DMS79 (cell line): ENCODE data around the gene AUTS2.

Source experiments
- DNase-seq: peaks from one replicate; lab custom pipeline; 2025; lab: John Stamatoyannopoulos, UW

Gene AUTS2

DNA sequence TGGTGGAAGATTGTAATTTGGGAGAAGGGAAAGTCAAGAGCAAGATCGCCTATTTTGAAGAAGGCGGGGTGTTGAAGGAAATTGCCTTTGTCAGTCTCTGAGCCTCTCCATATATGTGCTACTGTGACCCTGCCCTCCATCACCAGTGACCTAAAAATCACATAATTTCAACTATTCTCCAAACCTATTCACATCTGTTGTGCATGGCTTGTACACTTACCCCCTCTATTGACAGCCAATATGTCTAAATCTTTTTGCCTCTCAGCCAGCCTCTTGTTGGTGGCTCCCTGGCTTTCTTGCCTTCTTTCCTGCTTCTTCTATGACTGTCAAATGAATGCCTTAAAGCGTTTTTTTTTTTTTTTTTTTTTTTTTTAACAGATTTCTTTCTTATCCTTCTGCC, 295.6 kb downstream of the AUTS2 start:
- no peak for DNase-seq

DNA sequence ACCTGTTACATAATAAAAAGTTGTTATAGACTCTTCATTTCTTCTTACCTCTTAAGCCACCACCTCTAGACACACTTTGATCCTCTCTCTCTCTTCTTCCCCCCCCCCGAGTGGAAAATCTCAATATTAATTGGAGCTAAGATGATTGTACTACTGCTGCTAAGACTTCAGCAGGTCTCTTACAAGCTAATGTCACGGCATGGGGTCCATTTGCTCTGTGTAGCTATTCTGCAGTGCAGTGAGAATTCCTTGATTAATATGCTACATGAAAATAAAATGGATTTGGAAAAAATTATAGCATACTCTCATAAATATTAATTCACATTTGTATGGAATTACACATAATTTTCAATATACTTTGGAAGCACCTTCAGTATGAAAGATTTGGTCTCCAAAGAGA, 297.2 kb downstream of the AUTS2 start:
- no peak for DNase-seq

DNA sequence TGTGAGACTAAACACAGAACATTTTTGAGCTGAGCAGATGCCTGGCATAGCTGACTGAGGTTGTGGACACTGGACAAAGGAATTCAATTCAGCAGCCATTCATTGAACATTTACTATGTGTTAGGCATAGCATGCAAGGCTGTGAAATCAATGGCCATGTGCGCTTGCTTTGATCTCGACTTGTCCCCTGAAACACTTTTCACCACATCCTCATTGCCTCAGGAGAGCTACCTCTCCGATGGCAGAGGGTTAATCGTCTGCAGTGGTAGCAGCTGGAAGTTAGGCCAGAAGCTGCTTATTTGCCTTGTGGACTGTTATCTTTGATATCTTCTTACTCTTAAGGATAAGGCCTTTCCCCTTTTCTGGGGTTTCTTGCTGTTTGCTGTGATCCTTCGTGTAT, 297.8 kb downstream of the AUTS2 start:
- DNase-seq, result no peak

DNA sequence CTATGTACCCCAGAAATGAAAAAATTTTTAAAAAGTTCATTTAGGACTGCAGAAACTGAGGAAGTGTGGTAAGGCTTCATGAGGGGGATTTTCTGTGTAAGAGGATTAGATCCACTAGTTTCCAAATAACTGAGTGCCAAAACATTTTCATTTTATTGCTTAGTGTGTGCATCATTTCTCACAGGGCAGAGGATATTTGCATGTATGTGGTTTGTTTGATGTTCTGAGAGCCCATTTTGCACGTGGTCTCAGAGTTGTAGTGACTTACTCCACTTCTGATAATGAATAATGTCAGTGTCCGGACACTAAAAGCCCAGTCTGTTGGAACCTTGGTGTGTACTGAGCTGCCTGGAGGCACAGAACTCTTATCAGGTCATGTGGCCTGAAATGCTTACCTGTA, 299.9 kb downstream of the AUTS2 start:
- DNase-seq, result no peak

DNA sequence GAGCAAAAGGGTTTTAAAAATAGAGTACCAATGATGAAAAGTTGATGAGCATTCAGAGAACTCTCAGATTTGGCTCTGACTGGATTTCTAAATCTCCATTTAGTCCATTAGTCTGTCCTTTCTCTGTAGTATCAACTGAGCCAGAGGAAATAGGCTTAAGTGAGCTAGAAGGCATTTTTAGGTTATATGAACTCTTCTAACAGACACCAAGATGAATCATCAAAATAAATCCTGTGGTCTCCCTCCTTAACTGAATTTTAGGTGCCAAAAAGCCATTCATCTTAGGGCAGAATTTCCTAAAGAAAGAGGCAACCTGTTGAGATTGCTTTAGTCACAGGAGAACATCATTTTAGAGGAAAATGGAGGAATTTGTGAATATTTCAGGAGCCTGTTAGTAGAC, 305.1 kb downstream of the AUTS2 start:
- no peak for DNase-seq

DNA sequence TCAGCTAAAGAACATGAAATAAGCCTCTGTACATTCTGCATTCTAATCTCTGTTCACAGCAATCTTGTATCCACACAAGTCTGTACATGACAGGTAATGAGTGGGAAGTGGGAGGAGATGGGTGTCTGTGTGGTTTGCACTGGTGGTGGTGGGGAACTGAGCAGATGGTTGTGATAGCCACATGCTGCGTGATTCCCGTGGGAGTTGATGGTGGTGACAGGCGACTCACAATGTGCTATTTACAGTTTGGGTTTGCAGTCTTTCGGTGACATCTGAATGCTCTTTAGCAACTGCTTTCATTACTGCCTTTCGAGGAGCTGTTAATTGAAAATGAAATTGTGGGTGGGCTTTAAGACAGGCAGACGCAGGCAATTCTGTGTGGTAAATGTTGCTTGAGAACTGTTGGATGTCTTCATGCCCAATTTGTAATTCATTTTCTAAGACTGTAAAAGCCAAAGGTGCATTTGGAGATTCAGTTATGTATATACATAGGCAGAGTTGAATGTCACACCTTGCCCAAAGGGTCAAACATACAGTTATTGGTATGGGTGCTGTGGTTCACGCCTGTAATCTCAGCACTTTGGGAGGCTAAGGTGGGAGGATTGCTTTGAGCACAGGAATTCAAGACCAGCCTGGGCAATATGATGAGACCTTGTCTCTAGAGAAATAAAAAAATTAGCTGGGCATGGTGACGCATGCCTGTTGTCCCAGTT, 308.2 kb downstream of the AUTS2 start:
- no peak for DNase-seq

DNA sequence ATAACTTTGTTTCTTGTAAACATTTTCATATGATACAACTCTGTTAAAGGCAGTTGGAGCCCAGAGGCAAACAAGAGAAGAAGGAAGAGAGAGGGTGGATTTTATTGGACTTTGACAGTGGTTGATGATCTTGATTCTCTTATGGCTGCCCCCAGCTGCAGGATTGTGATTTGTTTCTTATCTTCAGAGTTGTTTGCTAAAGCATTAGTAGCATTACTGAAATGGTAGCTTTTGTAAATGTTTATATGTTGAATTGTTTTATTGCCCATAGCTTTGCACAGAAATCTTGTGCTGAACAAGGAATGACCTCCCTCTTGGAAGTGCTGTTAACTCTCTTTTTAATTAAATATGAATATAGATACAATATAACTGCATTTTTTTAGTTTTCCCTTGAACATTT, 309.4 kb downstream of the AUTS2 start:
- no peak for DNase-seq

DNA sequence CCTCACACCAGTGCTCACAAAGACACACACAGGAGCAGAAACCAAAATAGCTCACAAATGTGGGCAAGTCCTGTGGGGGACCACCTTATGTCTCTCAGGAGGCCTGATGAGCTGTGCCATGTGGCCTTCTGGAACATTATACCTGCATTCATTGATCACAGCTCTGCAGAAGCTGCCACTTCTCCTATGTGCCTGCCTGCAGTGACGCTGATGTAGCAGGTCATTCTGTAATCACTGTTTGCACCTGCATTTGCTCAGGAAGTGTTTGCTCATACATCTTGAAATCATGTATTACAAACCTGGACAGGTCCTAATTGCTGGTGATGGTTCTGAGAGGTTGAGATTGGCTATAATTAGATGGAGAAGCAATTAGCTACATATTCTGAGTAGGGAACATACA, 310.2 kb downstream of the AUTS2 start:
- no peak for DNase-seq

DNA sequence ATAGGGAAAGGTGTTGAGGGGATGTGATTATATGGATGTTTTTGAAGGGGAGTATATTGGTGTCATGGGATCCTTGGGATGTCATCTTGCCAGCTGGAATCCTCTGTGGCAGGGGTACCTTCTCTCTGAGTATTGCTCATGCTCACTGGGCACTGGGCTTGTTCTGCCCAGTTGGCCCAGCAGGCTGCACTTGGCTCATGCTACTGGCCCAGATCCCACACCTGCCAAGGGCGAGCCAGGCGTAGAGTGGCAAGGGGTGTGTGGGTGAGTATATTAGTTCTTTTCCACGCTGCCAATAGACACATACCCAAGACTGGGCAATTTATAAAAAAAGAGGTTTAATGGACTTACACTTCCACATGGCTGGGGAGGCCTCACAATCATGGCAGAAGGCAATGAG, 311.9 kb downstream of the AUTS2 start:
- no peak for DNase-seq

DNA sequence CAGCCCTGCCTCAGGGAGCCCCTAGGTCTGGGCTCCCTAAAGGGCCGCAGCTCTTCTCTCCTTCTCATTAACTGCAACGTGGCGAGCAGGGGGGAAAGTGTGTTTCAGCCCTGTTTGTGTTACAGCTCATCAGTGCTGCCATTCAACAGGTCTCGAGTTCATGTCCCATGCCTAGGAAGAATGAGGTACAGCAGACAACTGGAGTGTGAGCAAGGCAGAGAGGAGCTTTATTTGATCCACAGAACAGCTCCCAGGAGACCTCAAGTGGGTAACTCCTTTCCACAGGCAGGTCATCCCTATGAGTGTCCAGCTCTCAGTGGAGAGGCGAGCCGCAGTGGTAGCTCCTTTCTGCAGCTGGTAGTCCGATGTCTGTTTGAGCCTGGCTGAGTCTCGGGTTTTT, 313.1 kb downstream of the AUTS2 start:
- no peak for DNase-seq

DNA sequence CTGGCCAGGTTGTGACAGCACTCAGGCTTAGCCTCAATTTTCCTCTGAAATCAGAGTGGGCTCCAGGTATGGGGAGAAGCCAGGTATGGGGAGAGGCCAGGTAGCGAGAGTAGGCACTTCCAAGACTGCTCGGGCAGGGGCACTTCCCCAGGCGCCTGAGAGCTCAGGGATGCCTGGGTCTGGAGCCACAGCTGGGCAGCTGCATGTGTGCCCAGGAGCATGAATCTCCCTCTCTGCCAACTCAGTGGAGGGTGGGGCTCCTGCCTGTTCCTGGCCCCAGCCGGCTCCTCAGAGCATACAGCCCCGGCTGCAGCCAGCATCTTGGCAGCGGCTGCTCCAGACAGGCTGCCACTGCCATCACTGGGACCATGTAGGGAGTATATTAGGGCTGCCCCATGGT, 313.9 kb downstream of the AUTS2 start:
- DNase-seq, result no peak

DNA sequence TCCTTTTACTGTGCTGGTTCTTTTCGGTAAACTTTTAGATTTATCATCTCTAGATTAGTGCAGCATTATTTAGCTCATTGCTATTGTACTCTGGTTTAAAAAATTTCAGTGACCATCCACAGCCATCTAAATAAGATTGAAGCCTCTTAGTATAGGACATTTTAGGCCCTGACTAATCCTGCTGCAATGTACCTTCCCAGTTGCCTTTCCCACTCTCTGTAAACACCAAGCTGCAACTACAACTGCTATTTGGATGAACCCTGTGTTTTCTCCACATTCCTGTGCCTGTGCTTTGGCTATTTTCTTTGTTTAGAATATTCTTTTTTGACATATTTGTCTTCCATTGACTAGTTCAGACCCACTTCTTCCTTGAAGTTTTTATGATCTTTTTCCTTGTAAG, 314.6 kb downstream of the AUTS2 start:
- no peak for DNase-seq

DNA sequence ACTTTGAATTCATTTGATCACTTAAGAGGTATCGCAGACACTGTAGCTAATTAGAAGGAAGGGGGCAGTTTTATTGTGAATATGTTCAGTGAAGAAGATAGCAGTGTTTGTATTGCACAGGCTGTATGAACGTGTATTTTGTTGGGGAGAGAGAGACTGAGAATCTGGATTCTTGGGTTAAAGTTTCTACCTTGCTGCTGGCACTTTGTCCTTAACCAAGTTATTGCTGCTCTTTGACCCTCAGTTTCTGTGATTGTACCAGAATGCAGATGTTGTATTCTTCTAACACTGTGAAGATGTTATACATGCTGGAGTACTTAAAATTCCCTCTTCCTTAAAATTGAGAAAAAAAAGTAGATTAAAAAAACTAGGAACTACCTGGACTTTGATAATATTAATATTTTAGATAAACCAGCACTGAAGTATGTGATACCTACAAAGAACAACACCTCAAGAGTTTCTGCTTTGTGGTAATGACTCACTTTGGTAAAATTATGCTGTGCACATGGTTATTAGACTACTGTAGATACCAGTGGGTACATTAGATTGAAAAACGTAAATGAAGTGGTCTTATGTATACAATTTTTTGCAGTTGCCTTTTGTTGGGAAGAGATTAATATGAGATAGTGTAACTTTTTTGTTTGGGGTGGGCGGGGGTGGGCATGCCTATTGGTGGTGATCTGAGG, 321.3 kb downstream of the AUTS2 start:
- no peak for DNase-seq

DNA sequence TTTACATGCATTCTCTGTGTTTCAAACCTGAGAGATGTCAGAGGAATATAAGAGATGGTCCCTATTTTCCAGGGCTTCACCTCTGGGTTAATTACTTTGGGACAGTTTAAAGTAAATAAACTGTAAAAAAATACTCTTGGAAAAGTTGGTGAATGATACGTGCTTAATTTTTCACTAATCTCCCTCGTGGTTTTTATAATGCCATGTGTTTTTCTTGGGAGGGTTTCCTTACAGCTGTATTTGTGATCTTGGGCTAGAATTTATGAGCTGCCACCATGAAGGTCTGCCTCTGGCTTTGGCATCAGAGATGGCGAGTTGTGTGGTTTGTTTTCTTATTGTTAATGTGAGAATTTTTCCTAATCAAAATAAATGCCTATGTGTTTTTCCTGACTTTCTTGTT, 322.5 kb downstream of the AUTS2 start:
- no peak for DNase-seq

DNA sequence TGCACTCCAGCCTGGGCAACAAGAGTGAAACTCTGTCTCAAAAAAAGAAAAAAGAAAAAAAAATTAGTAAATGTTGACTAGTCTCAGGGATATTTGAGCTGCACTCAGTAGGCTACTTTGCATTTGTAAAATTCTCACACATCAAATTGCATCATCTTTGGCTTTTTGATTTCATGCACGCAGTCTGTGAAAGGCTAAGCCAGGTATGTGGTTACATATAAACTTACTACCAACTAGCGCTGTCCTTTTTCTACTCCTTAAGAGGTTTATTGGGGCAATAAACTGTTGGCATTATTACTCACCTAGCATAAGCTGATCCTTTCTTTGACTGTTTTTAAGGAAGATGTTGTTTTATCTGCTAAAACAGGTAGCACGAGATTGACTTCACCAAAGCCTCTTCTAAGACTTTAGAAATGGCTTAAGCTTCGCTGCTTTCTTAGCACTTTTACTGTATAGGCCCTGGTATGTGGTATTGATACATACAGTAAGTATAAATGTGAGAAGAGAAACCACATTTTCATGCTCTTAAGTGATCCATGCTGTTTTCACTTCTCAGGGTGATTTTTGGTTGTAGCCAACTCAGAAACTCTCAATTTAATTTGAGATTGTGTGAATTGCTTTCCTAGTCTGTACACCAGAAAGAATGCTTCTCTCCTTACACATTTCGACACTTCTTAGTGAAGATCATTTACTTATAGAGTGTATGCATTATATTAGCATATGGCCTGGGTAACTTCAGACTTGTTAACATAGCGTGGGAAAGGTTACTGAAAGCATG, 323.9 kb downstream of the AUTS2 start:
- DNase-seq, result no peak

DNA sequence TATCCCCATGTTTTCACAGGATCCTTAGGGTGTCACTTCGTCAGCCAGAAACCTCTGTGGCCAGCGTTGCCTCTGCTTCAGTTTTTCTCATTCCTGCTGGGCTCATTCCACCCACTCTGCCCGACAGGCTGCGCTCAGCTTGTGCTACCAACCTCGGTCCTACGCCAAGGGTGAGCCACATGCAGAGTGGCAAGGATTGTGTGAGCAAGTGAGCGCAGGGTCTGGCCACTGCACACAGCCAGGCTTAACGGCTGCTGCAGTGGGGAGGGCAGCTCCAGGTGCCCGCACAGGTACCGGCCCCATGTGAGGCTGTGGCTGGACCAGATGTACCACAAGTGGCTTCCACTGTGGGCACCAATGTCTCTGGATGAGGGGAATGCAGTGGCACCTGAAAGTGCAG, 329.2 kb downstream of the AUTS2 start:
- no peak for DNase-seq

DNA sequence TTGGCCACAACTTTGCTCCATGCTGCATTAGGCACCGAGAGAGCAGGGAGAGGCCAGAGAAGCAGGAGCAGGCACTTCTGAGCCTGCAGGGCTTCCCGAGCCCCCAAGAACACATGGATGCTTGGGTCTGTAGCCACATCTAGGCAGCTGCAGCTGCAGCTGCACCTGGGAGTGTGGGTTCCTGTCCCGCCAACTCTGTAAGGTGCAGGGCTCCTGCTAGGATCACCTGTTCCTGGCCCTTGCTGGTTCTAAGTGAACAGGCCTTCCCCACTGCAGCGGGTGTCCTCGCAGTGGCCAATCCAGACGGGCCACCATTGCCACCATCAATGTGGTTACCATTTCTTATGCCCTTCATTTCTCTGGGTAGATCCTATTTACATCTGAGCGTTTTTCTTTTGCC, 330.3 kb downstream of the AUTS2 start:
- no peak for DNase-seq

DNA sequence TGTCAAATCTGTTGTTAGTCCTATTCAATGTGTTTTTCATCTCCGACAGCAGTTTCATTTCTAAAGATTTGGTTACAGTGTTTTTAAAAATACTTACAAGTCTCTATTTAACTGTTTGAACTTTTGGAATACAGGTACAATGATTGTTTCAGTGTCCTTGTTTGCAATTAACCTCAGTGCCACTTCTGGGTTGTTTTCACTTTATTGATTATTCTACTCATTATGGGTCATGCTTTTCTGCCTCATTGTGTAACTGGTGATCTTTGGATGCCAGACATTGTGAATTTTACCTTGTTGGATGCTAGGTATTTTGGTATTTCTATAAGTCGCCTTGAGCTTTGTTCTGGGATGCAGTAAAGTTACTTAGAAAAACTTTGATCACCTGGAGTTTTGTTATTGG, 331.3 kb downstream of the AUTS2 start:
- DNase-seq, result no peak

DNA sequence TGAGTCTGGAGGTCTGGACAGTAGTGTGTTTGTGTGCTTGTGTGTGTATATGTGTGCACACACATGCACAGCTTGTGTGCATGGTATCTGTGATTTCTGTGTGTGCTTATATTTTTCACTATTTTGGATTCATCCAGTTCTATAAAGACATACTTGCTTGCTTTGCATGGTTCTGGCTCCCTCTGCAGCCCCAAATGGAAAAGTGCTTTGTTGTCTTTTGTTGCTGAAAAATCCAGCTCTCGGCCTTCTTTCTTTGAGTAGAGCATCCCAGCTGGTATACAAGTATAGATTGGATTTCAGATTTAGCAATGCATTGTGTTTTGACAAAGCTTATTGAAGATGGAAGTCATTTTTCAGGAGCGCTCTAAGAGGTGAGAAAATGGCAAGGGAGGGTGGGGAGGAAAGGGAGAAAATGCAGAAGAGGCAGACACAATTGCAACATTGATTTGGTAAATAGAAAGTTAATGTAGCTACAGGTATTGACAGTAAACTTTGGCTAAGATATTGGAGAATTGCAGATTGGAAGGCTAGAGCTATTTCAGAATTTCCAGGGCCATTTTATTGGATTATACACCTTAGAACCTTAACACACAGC, 333.9 kb downstream of the AUTS2 start:
- DNase-seq, result peak; percentile 18

DNA sequence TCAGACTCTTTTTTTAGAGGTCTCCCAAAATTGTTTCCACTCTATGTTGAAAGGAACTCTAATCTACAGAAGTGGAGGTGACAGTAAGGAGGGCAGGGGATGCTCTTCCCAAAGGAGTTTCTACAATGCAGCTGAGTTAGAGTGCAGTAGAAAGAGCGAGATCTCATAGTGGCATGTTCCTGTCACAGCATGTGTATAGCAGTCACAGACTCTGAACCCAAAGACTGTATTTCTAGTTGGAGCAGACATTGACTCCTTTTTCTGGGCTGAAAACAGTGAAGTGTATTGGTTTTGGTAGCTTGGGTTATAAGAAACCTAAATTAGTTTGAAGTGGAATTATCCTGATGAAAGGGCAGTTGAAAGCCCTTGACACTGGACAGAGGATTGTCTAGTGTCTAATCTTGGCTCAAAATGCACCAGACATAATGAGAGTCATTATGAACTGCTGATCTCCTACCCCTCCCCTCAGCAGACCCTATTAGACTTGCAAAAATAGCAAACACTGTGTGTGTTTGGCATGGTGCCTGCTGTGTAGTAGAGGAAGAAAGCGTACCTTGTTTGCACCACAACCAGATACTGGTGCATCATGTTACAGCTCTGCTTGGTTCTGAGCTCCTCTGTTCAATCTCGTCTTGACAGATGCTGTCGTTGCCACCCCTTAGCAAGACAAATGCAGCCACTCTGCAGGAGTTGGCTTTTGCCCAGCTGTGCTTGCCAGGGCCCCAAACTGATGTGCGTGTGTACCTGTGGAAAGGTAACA, 336.0 kb downstream of the AUTS2 start:
- DNase-seq, result peak; percentile 99

DNA sequence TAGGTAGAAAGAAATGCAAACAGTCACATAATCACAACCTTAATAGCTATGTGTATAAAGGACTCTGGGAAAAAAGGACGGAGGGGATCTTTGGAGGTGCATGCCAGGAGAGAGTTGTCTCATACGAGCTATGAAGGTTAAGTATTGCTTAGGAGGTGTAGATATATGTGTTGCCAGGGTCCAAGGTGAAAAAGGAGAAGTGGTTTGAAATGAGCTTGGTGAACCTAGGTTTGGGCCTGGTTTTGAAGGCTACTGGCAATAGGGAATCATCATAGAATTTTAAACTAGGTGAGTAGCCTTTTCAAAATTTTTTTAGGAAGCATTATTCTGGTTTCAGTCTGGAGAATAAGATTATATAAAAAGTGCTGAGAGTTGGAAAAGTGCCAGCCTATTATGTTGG, 336.8 kb downstream of the AUTS2 start:
- no peak for DNase-seq

DNA sequence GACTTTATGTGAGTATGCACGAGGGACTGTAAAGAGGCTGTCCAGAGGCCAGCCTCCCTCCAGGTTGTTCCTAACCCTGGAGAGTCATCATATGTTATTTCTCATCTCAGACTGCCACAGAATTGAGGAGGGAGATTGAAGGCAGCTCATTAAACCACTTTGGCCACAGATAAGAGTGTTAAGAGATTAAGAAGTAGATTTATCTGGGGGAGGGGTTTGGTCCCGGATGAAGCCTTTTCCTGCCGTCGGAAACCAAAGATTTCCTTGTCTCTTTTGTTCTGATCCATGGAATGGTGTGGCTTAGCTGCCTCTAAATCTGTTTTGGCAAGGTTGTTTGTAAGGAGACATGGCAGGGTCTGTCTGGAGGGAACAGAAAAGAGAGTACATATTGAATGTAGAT, 338.8 kb downstream of the AUTS2 start:
- DNase-seq, result no peak
